HG03060 (cell line): Measurements from ENCODE around the gene PCDHGB2.
"Not testable (repeated sequence)": the region's sequence is repeated elsewhere in the genome, so short reads cannot be mapped to it uniquely, and the experiment has no call there.

Experiments
- ATAC-seq: cut with Tn5 transposase; IDR thresholded peaks from one replicate; pipeline ENCODE4 v1.9.1; 2021; ENCODE audit warnings: low read depth, moderate number of reproducible peaks; ENCODE audit not compliant: unreplicated experiment

PCDHGB2 gene

DNA sequence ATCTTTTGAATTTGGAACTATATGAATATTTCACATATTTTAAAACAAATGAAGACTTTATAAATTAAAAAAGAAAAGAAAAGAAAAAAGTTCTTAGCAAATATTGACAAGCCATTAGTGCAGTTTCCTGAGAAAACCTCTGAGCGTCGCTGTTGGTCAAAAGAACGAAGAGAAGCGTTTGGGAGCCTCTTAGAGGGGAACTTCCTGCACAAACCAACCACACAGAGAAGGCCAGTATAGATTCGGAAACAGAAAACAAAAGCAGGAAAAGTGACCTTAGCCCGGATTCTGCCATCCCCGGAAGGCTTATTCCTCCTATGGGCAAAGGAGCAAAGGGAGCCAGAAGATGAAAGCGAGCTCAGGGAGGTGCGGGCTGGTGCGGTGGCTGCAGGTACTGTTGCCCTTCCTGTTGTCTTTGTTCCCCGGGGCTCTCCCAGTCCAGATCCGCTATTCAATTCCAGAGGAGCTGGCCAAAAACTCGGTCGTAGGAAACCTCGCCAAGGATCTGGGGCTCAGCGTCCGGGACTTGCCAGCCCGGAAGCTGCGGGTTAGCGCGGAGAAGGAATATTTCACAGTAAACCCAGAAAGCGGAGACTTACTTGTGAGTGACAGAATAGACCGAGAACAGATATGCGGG lies at the start of gene PCDHGB2:
Gene PCDHGB2, plus strand, starts transcription at position 205 of the 637 bp plus-strand sequence. Its CDS starts 142 bp downstream, at position 347.
- ATAC-seq, result no peak

DNA sequence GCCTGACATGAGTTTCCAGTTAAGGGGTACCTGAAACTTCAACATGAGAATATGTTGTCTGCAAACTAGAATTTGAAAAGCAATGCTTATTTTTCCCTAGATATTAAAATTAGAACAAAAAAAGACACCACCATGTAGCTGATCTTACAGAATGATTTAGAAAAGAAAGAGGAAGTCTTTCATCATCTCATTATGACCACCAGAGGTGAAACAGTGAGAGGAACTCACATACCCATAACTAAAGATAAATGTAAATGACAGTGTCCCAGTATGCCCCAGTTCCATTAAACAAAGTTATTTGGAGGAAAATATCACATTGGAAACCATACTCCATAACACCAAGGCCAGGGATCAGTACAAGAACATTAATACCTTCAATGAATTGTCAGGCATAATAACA lies 46.1 kb upstream of the PCDHGB2 start:
- ATAC-seq, result no peak

DNA sequence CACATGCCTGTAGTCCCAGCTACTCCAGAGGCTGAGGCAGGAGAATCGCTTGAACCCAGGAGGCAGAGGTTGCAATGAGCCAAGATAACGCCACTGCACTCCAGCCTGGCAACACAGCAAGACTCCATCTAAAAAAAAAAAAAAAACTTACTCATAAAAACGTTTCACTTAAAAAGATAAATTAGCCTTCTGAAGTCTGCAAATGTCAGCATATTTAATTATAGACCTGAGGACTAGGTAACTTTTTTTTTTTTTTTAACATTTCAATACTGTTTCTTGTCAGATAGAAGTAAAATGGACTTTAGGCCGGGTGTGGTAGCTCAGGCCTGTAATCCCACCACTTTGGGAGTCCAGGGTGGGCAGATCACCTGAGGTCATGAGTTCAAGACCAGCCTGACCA lies 42.8 kb upstream of the PCDHGB2 start:
- not testable (repeated sequence) for ATAC-seq

DNA sequence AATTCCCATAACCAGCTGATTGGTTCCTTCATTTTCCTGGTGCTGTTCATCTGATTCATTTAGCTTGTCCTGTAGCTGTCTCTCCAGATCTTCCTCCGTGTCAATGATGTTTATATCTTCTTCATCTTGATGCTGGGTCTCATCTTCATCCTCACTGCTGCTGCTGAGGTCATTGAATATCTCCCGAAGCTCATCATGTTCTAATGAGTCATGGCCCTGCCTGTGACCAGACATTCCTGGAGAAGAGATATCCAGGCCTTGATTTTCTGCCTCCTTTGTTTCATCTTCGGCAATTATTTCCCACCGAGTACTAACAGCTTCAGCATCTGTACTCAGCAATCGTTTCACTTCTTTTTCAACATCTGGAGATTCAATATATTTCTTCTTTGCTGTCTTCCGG lies 40.6 kb upstream of the PCDHGB2 start:
- no peak for ATAC-seq

DNA sequence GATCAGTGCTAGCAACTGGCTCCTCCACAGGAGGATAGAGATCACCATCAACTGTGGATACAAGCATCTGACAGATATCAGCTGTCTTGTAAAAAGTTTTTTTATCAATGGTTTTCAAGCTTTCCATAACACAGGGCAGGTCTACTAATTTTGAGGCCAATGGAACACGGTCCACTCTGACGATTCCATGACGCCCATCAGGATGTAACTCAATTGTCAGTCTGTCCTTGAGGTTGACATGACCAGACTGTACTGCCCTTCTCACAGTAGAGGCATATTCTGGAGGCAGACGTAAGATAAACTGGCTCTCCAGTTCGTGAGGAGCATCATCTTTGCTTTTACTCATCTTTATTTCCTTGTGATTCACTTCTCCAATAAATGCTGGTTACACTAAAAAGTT lies 40.1 kb upstream of the PCDHGB2 start:
- no peak for ATAC-seq

DNA sequence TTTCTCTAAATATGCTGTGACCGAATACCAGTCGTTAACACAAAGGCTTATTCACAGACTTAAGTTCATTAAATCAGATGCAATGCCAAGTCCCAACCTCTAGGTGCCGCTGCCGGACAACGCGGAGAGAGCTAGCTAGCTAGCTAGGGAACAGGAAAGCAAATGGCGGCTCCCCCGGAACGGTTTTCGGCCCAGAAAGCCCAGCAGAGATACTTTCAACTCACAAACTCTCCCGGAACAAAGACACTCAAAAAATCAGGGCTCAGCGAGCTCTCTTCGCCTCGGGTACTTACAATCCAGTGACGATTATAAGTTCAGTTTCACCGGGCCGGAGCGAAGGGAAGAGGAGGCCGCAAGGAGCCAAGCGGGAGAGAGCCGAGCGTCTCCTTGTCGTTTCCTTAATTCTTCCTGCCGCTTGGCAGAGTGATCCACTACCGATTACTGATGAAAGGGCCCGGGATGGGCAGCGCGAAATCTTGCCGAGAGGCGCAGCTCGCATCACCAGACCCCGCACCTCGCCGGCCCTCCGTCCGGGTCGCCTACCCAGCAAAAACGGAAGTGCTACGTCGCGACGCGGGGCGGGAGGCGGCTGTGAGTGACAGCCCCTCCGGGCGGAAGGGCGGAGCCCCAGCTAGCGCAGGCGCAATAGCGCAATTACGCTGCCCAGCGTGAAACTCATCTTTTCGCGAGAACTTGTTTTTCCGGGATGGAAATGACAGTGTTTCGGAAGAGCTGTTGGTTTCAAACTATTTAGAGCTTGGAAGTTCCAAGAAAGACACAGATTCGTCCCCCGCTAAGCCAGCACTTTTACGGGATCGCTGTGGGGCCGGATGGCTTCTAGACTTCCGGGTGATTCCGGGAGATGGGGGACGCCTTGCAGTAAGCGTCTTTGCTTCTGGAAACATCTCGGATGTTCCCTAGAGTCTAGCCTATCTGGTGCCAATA lies 39.3 kb upstream of the PCDHGB2 start, which contains the start of gene TAF7:
Gene TAF7, minus strand, starts transcription at position 560 of the 945 bp plus-strand sequence. CDS start 740 bp downstream, outside the sequence.
- peak; percentile 86 for ATAC-seq

DNA sequence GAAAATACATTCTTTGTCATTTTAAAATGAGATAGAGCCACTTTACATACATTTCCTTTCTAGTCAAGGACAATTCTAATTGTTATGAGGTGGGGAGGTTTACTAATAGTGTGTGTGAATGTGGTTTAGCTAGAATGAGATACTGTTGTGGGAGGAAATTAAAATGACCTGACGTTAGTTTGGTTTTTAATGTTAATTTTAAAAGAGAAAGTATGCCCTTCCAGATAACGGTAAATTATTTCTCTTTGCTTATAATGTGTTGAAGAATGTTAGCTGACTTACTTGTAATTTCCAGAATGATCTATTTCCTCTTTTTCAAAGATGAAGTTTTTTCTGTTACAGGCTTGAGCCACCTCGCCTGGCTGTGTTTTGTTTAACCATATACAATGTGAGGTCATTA lies 37.5 kb upstream of the PCDHGB2 start:
- no peak for ATAC-seq

DNA sequence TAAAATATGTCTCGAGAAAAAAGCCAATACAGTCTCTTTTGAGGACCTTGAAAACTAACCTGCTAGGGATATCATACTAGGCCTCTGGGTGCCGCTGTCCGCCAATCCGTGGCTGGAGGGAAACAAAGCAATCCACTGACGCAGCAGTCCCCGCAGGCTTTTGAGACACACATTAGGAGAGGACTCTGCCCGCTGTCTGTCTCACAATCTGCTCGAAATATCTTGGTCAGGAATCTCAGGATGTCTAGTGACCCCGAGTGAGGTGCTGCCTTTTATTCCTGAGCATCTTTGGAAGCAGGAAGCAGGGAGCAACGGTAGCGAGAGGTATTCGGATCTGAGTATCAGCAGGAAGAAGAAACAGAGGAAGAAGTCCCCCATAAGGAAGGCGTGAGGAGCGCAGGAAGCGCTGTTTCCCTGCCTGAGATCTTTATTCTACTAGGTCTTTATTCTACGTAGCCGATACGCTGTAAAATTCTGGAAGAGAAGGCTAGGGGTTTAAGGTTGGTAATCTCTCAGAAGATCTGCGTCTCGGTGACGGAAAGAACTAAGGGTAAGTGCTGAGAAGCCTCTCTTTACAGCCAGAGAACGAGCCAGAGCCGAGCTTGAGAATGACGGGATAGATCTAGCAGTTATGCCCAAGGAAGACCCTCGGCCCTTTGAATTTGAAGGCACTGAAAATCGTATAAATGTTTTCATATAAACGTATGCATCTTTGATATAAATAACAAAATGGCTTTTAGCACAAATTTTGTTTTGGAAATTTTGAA lies 33.5 kb upstream of the PCDHGB2 start:
- ATAC-seq, result peak; percentile 59

DNA sequence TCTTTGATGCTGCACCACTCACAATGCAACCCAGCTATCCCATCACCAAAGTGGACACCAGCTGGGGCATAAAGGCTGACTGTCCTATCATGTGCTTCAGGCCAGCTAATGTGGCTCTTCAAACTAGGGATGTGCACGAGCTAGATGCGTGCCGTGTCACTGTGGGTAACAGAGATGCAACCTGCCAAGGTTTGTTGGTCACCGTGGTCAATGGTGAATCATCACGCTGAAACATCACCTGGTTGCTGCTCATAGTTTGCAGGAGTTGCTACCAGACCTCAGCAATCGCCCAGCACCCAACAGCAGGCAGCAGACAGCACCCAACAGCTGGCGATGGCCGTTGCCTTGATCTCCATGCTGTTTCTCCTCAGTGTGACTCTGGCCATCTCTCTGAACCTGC lies 31.6 kb upstream of the PCDHGB2 start:
- ATAC-seq, result no peak

DNA sequence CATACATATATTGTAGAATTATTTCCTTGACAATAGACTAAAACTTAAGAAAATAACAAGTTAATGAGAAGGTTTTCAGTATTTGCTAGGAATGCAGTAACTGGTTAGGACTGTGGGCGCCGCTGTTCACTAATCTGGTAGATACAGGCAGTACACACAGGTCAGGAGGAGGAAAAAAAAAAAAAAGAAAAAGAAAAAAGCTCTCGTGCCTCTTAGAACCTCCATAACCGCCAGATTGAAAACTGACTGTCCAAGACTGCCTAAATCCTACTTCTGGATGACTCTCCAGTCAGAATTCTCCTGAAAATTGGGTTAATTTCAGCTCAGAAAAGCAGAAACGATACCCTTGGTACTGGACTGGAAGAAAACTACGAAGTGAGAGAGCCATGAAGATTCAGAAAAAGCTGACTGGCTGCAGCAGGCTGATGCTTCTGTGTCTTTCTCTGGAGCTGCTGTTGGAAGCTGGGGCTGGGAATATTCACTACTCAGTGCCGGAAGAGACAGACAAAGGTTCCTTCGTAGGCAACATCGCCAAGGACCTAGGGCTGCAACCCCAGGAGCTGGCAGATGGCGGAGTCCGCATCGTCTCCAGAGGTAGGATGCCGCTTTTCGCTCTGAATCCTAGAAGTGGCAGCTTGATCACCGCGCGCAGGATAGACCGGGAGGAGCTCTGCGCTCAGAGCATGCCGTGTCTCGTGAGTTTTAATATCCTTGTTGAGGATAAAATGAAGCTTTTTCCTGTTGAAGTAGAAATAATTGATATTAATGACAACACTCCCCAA lies 29.3 kb upstream of the PCDHGB2 start, which contains the start of gene PCDHGA1:
Gene PCDHGA1, plus strand, starts transcription at position 216 of the 782 bp plus-strand sequence.
- ATAC-seq, result no peak

DNA sequence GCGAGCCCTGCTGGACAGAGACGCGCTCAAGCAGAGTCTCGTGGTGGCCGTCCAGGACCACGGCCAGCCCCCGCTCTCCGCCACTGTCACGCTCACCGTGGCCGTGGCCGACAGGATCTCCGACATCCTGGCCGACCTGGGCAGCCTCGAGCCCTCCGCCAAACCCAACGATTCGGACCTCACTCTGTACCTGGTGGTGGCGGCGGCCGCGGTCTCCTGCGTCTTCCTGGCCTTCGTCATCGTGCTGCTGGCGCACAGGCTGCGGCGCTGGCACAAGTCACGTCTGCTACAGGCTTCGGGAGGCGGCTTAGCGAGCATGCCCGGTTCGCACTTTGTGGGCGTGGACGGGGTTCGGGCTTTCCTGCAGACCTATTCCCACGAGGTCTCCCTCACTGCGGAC lies 27.2 kb upstream of the PCDHGB2 start:
- not testable (repeated sequence) for ATAC-seq

DNA sequence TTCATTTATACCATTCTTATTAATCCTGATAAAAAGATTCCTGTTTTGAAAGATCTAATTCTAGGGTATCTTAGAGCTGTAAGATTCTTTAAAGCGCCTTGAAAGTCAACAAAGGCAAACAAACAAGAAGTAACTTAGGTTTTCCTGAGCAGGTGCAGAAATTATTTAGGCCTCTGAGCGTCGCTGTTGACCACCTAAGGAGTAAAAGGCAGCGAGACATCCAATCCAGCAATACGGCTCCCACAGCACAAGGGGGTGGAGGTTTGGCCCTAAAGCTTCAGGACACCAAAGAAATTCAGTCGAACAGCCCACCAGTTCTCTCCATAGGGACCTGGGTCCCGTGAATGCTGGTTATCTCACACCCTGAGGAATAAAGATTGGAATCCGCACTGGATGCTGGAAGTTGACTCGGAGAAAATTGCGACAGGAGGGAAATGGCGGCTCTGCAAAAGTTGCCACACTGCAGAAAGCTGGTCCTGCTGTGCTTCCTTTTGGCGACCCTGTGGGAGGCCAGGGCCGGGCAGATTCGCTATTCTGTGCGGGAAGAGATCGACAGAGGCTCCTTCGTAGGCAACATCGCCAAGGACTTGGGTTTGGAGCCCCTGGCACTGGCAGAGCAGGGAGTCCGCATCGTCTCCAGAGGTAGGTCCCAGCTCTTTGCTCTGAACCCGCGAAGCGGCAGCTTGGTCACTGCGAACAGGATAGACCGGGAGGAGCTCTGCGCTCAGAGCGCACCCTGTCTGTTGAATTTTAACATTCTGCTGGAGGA lies 21.1 kb upstream of the PCDHGB2 start, which contains the start of gene PCDHGA2:
Gene PCDHGA2, plus strand, starts transcription at position 223 of the 769 bp plus-strand sequence.
- no peak for ATAC-seq

DNA sequence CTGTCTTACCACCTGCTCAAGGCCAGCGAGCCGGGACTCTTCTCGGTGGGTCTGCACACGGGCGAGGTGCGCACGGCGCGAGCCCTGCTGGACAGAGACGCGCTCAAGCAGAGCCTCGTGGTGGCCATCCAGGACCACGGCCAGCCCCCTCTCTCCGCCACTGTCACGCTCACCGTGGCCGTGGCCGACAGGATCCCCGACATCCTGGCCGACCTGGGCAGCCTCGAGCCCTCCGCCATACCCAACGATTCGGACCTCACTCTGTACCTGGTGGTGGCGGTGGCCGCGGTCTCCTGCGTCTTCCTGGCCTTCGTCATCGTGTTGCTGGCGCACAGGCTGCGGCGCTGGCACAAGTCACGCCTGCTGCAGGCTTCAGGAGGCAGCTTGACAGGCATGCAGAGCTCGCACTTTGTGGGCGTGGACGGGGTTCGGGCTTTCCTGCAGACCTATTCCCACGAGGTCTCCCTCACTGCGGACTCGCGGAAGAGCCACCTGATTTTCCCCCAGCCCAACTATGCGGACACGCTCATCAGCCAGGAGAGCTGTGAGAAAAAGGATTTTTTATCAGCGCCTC lies 18.9 kb upstream of the PCDHGB2 start:
- not testable (repeated sequence) for ATAC-seq

DNA sequence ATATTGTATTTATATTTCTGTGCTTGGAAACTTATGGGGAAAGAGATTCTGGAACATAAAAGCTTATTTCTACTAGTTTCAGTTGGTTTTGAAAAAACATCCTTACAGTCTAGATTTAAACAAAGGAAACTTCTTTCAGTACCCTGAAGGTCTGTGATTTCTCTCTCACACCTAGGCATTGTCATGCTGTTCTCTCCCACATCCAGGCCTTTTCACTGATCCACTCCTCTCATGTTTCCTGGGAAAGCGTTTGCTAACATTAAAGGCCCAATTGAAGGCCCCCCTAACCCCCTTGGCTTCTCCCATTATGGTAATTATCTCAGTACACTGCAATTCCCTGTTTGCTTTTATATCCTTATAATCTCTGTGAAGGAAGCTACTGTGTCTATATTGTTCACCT lies 17.0 kb upstream of the PCDHGB2 start:
- no peak for ATAC-seq

DNA sequence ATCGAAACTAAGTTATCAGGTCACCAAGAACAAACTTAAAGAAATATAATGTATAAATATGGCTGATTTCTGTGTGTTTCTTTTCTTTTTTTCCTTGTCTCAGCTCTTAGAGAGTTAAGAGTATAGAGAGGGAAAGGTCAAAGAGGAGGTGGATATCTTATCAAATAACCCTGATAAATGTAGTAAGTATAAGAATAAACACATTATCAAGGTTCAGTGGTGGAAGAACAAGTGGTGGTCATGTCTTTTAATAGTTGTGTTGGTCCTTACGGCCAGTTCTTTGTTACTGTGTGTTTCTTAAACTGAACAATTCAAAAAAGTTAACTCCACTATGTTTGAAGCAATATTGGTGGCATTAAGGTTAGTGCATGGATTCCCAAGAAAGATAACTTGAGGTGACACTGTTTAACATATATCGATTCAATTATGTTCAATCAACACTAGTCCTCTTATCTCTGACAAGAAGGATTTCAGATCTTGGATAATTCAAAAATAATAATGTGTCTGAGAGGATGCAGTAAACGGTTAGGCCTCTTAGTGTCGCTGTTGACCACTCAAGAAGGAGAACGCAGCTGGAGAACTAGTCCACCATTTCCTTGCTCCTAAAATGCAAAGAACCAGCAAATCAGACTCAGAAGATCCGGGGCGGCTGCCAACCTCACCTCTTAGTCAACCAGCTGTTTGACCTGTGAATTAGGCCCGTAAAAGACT lies 16.4 kb upstream of the PCDHGB2 start, which contains the start of gene PCDHGA3:
Gene PCDHGA3, plus strand, starts transcription at position 588 of the 711 bp plus-strand sequence. CDS start 205 bp downstream, outside the sequence.
- no peak for ATAC-seq

DNA sequence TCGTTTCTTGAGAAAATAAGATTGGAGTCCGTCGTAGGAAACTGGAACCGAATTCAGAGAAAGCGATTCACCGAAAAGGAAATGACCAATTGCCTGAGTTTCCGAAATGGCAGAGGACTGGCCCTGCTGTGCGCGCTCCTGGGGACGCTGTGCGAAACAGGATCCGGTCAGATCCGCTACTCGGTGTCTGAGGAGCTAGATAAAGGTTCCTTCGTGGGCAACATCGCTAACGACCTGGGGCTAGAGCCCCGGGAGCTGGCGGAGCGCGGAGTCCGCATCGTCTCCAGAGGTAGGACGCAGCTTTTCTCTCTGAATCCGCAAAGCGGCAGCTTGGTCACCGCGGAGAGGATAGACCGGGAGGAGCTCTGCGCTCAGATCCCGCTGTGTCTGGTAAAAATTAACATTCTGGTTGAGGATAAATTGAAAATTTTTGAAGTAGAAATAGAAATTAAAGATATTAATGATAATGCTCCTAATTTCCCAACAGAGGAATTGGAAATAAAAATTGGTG lies 15.8 kb upstream of the PCDHGB2 start:
- ATAC-seq, result no peak

DNA sequence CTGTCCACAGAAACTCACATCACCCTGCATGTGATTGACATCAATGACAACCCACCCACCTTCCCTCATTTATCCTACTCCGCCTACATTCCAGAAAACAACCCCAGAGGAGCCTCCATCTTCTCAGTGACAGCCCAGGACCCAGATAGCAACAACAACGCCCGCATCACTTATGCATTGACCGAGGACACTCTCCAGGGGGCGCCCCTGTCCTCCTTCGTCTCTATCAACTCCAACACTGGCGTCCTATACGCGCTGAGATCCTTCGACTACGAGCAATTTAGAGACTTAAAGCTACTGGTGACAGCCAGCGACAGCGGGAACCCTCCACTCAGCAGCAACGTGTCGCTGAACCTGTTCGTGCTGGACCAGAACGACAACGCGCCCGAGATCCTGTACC lies 14.5 kb upstream of the PCDHGB2 start:
- no peak for ATAC-seq

DNA sequence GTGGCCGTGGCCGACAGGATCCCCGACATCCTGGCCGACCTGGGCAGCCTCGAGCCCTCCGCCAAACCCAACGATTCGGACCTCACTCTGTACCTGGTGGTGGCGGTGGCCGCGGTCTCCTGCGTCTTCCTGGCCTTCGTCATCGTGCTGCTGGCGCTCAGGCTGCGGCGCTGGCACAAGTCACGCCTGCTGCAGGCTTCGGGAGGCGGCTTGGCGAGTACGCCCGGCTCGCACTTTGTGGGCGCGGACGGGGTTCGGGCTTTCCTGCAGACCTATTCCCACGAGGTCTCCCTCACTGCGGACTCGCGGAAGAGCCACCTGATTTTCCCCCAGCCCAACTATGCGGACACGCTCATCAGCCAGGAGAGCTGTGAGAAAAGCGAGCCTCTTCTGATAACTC lies 13.8 kb upstream of the PCDHGB2 start:
- not testable (repeated sequence) for ATAC-seq
